Measurements from ENCODE around the gene ITSN2.

The ITSN2 gene

DNA sequence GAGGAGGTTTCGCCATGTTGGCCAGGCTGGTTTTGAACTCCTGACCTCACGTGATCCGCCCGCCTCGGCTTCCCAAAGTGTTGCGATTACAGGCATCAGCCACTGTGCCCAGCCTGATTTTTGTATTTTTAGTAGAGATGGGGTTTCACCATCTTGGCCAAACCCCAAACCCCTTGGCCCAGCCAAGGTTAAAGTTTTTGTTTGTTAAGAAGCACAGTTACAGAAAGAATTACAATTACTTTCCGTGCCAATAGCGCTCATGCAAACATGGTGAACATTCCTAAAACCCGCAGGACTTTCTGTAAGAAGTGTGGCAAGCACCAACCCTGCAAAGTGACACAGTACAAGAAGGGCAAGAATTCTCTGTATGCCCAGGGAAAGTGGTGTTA is 26.1 kb downstream of the ITSN2 start:
- ATAC-seq, result no peak
- TF ChIP-seq PATZ1 (CRISPR knock-in tag; IDR thresholded peaks at IDR 0.05; ENCODE audit: borderline replicate concordance) (no peak), ZFP3 (CRISPR knock-in tag; IDR thresholded peaks at IDR 0.05) (no peak), TCF4 (CRISPR knock-in tag; IDR thresholded peaks at IDR 0.05; ENCODE audit: borderline replicate concordance) (no peak), CREB5 (CRISPR knock-in tag; IDR thresholded peaks at IDR 0.05; ENCODE audit: low read depth) (no peak), ZNF8 (CRISPR knock-in tag; IDR thresholded peaks at IDR 0.05) (no peak), ARNTL (CRISPR knock-in tag; IDR thresholded peaks at IDR 0.05; ENCODE audit: borderline replicate concordance, low read depth) (no peak), RARB (CRISPR knock-in tag; IDR thresholded peaks at IDR 0.05) (no peak), GLIS3 (CRISPR knock-in tag; IDR thresholded peaks at IDR 0.05) (no peak)

DNA sequence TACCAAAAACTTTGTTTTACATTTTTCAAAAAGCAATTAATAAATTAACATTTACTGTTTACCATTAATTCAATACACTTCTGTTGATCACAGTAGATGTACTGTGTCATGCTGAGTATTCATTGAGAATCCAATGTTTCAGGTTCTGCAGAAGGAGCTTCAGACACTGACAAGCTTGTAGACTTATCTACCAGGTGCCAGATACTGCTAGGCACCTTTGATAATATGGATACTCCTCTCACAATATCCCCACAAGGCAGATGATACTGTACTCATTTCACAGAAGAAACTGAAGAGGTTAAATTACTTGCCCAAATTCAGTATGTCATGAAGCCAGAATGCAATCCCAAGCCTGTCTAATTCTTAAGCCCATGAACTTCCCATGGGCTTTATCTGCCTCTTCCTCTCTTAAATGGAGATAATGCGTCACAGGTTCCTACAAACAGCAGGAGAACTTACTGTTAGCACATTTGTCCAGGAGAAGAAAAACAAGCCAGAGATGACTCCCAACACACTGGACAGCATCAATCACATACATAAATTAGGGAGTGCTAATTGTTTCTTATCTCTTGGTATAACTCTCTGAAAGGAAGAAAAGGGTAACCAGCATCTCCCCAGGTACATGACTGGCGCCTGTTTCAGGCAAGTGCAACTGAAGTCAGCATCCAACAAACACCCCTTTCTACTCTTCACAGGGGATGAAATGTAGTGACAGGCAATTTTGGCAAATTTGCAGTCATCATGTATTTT is 27.4 kb downstream of the ITSN2 start:
- ATAC-seq, result no peak

DNA sequence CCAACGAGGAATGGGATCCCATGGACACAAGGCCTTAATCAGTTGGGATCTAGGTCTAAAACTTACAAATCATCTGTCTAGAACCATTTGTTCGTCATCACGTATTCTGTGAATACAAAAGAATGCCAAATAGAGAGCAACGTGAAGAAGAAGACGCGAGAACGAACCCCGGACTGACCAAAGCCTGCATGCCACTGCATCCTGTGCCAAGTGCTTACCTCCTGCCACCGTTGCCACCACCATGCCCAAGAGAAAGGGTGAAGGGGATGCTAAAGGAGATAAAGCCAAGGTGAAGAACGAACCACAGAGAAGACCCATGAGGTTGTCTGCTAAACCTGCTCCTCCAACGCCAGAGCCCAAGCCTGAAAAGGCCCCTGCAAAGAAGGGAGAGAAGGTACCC is 30.2 kb downstream of the ITSN2 start:
- TF ChIP-seq TSHZ2 (CRISPR knock-in tag; IDR thresholded peaks at IDR 0.05), result no peak
- TF ChIP-seq OSR1 (CRISPR knock-in tag; IDR thresholded peaks at IDR 0.05), result no peak
- ATAC-seq, result no peak

More for the DNA sequence above, 27.4 kb downstream of the ITSN2 start:
- no peak for TF ChIP-seq SNAI2 (CRISPR knock-in tag; IDR thresholded peaks at IDR 0.05)
- no peak for TF ChIP-seq ZC3H10 (CRISPR knock-in tag; IDR thresholded peaks at IDR 0.05)
- no peak for TF ChIP-seq ZNF565 (CRISPR knock-in tag; conservative IDR thresholded peaks at IDR 0.05; ENCODE audit: low read depth)
- TF ChIP-seq CREB5 (CRISPR knock-in tag; IDR thresholded peaks at IDR 0.05; ENCODE audit: low read depth), result no peak
- TF ChIP-seq TCF4 (CRISPR knock-in tag; IDR thresholded peaks at IDR 0.05; ENCODE audit: borderline replicate concordance), result no peak

DNA sequence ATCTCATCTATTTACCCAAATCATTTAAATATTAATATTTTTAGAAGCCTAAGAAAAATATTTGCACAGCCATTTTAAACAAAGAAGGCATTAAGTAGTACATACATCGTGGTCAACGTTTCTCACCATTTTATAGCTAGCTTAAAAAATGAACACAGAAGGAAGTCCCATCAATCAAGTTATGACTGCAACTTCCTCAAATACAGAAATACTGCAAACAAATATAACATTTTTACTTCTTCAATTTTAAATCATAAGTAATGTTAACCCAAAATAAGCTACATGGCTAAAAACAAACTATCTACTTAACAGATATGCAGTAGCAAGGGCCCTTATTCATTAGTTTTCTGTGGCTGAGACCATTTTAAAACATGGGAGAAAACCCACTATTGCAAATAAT is 30.6 kb downstream of the ITSN2 start:
- no peak for ATAC-seq
- TF ChIP-seq, protein P1, sequence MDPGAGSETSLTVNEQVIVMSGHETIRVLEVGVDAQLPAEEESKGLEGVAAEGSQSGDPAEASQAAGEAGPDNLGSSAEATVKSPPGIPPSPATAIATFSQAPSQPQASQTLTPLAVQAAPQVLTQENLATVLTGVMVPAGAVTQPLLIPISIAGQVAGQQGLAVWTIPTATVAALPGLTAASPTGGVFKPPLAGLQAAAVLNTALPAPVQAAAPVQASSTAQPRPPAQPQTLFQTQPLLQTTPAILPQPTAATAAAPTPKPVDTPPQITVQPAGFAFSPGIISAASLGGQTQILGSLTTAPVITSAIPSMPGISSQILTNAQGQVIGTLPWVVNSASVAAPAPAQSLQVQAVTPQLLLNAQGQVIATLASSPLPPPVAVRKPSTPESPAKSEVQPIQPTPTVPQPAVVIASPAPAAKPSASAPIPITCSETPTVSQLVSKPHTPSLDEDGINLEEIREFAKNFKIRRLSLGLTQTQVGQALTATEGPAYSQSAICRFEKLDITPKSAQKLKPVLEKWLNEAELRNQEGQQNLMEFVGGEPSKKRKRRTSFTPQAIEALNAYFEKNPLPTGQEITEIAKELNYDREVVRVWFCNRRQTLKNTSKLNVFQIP (CRISPR knock-in tag; IDR thresholded peaks at IDR 0.05; ENCODE audit: borderline replicate concordance, low read depth), result no peak
- TF ChIP-seq PATZ1 (CRISPR knock-in tag; IDR thresholded peaks at IDR 0.05; ENCODE audit: borderline replicate concordance), result no peak
- TF ChIP-seq PPARA (CRISPR knock-in tag; IDR thresholded peaks at IDR 0.05; ENCODE audit: borderline replicate concordance), result no peak
- no peak for TF ChIP-seq CSRNP3 (CRISPR knock-in tag; IDR thresholded peaks at IDR 0.05)
- no peak for TF ChIP-seq BACH2 (CRISPR knock-in tag; IDR thresholded peaks at IDR 0.05; ENCODE audit: borderline replicate concordance)
- no peak for TF ChIP-seq ZFP30 (CRISPR knock-in tag; IDR thresholded peaks at IDR 0.05)
- no peak for TF ChIP-seq ZNF8 (CRISPR knock-in tag; IDR thresholded peaks at IDR 0.05)
- no peak for TF ChIP-seq ISL1 (CRISPR knock-in tag; IDR thresholded peaks at IDR 0.05)
- TF ChIP-seq TOX (CRISPR knock-in tag; IDR thresholded peaks at IDR 0.05; ENCODE audit: borderline replicate concordance), result no peak
- TF ChIP-seq ESRRG (CRISPR knock-in tag; IDR thresholded peaks at IDR 0.05), result no peak
- no peak for TF ChIP-seq ZNF565 (CRISPR knock-in tag; conservative IDR thresholded peaks at IDR 0.05; ENCODE audit: low read depth)
- no peak for TF ChIP-seq CREB5 (CRISPR knock-in tag; IDR thresholded peaks at IDR 0.05; ENCODE audit: low read depth)
- no peak for TF ChIP-seq CSDC2 (CRISPR knock-in tag; IDR thresholded peaks at IDR 0.05)
- no peak for TF ChIP-seq OSR1 (CRISPR knock-in tag; IDR thresholded peaks at IDR 0.05)
